ENCODE measurements around the gene ZNF48. TPM values are rescaled to one million over a fixed set of nuclear protein-coding genes. Genes with fewer than 3 reads are reported as not detected.

The ZNF48 gene
- total RNA-seq, 6 donors from 2014 or later, result 6.8 to 29.2 (median 10.9) TPM

DNA sequence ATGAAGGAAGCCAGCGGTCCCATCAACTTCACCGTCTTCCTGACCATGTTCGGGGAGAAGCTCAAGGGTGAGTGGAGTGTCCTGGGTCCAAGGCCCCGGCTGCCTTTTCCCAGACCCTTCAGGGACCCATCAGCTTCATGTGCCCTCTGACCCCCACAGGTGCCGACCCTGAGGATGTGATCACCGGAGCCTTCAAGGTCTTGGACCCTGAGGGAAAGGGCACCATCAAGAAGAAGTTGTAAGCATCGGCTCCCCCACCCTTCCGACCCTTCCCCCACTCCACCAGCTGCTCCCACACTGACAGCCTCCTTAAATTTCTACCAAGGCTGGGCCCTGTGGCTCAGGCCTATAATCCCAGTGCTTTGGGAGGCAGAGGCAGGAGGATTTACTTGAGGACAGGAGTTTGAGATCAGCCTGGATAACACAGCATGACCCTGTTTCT, 18.7 kb upstream of the ZNF48 start:
- Histone ChIP-seq H3K4me3 (no peak overlapping the region), H3K36me3 (no peaks in the 10 kb centered on the region), H3K27ac (peak overlapping the region; percentile 97 to 100 (median 100)), H3K4me1 (peaks cover 14 to 21% (median 19%) of the 10 kb centered on the region in 4 donors), H3K27me3 (no peaks in the 10 kb centered on the region), H3K9me3 (no peaks in the 10 kb centered on the region)
- TF ChIP-seq, protein P1, sequence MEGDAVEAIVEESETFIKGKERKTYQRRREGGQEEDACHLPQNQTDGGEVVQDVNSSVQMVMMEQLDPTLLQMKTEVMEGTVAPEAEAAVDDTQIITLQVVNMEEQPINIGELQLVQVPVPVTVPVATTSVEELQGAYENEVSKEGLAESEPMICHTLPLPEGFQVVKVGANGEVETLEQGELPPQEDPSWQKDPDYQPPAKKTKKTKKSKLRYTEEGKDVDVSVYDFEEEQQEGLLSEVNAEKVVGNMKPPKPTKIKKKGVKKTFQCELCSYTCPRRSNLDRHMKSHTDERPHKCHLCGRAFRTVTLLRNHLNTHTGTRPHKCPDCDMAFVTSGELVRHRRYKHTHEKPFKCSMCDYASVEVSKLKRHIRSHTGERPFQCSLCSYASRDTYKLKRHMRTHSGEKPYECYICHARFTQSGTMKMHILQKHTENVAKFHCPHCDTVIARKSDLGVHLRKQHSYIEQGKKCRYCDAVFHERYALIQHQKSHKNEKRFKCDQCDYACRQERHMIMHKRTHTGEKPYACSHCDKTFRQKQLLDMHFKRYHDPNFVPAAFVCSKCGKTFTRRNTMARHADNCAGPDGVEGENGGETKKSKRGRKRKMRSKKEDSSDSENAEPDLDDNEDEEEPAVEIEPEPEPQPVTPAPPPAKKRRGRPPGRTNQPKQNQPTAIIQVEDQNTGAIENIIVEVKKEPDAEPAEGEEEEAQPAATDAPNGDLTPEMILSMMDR (IDR thresholded peaks at IDR 0.05), result no peak
- no peak for TF ChIP-seq POLR2A (IDR thresholded peaks at IDR 0.05)
- no peak for TF ChIP-seq EP300 (IDR thresholded peaks at IDR 0.05)
- TF ChIP-seq POLR2AphosphoS5 (IDR thresholded peaks at IDR 0.05), result no peak
- WGBS, 2 donors, result 92 to 97% methylated on average over 5 to 8 of the region's 8 CpGs
- no peak for ATAC-seq (ENCODE audit: low FRiP score in 2 of 2)
- DNase-seq, result no peak

DNA sequence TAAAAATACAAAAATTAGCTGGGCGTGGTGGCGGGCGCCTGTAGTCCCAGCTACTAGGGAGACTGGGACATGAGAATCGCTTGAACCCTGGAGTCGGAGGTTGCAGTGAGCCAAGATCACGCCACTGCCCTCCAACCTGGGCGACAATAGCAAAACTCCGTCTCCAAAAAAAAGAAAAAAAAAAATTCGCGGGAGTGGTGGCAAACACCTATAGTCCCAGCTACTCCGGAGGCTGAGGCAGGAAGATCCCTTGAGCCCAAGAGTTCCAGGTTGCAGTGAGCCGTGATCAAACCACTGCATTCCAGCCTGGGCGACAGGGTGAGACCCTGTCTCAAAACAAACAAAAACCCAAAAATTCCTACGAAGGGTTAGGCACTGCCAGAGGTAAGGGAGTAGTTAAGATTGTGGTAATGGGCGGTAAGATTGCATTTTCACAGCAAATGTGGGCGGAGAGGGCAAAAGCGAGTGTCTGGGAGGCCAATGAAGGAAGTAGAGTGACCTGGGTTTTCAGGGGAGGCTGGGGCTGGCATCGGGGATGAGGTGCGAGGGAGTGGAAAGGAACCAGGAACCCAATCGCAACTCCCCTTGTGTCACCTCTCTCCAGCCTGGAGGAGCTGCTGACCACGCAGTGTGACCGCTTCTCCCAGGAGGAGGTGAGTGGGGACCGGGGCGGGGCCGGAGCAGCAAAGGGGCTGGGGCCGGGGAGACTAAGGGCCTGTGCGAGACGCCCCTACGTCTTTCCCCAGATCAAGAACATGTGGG, 18.0 kb upstream of the ZNF48 start:
- peak overlapping the region; percentile 97 to 100 (median 100) for H3K27ac ChIP-seq
- 33 to 48% methylated on average over 19 to 29 of the region's 29 CpGs for WGBS, 2 donors
- H3K4me3 ChIP-seq, result peak overlapping the region in 3 of 4 donors; percentile 73 to 74 (median 73)
- no peaks in the 10 kb centered on the region for H3K36me3 ChIP-seq
- ATAC-seq (ENCODE audit: low FRiP score in 2 of 2), result no peak
- no peaks in the 10 kb centered on the region for H3K27me3 ChIP-seq
- TF ChIP-seq POLR2A (IDR thresholded peaks at IDR 0.05), result no peak
- TF ChIP-seq, protein P1 (IDR thresholded peaks at IDR 0.05), result no peak
- no peak for TF ChIP-seq POLR2AphosphoS5 (IDR thresholded peaks at IDR 0.05)
- TF ChIP-seq EP300 (IDR thresholded peaks at IDR 0.05), result no peak
- DNase-seq, result no peak
- H3K9me3 ChIP-seq, result no peaks in the 10 kb centered on the region
- H3K4me1 ChIP-seq, result peaks cover 13 to 19% (median 17%) of the 10 kb centered on the region in 4 donors

DNA sequence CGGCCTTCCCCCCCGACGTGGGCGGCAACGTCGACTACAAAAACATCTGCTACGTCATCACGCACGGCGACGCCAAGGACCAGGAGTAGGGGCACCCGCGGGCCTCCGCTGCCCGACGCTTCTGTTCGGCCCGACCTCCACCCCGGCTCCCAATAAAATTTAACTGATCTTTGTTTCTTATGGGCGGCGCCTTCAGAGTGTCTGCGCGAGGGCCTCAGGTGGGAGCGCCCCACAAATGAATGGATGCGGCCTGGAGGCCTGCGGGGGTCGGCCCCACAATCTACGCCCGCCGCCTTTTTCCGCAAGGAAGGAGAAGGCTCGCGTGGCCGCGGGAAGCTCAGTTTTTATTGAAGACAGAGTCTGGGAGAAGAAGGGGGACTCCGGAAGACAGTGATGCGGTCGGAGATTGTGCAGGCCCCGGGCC, 17.4 kb upstream of the ZNF48 start:
- ATAC-seq (ENCODE audit: low FRiP score in 2 of 2) (peak; percentile 90), DNase-seq (peak; percentile 94 to 95)
- no peaks in the 10 kb centered on the region for H3K9me3 ChIP-seq
- TF ChIP-seq EP300 (IDR thresholded peaks at IDR 0.05) (no peak), POLR2AphosphoS5 (IDR thresholded peaks at IDR 0.05) (peak; percentile 79 to 93), POLR2A (IDR thresholded peaks at IDR 0.05) (peak; percentile 56 to 84 (median 80))
- TF ChIP-seq, protein P1 (IDR thresholded peaks at IDR 0.05), result no peak
- peak overlapping the region; percentile 45 to 74 (median 73) for H3K4me3 ChIP-seq
- H3K4me1 ChIP-seq, result peaks cover 13 to 19% (median 17%) of the 10 kb centered on the region in 4 donors
- H3K27me3 ChIP-seq, result no peaks in the 10 kb centered on the region
- WGBS, 2 donors, result 0 to 1% methylated on average over 13 to 39 of the region's 39 CpGs
- no peaks in the 10 kb centered on the region for H3K36me3 ChIP-seq
- H3K27ac ChIP-seq, result peak overlapping the region; percentile 97 to 100 (median 100)

DNA sequence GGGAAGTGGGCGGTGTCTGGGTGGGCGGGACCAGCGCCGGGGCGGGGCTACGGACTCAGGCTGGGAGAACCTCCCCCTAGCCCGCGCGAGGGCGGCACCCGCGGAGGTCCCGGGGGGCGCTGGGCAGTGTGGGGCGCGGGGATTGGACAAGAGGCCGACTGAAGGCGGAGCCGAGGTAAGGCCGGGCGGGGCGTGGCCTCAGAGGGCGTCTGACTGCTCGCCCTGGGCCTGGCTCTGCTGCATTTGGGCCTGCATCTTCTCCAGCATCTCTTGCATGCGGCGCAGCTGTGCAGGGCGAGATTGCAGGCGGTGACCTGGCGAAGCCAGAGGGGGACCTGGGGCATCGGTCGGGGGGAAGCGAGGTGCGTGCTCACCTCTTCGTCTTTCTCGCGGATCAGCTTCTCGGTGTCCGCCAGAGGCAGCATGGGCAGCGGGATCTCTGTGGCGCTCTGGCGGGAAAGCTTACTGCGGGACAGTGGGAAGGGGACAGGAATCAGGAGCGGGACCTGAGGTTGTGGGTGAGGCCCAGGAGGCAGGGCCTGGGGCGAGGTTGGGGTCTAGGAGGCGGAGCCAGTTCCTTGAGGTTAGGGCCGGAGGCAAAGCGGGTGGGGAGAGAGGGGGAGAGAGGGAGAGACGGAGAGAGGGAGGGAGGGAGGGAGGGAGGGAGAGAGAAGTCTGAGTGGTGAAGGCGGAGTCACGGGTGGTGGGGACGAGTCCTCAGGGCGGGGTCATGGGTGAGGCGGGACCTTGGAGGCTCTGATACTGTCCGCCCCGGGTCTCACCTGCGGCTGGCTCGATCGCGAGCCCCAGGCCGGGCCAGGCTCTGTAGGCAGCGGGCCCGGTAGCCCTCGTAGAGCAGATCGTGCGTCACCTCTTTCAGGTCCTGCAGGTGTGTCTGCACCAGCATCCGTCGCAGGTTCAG, 16.7 kb upstream of the ZNF48 start:
- DNase-seq (peak; percentile 100), ATAC-seq (ENCODE audit: low FRiP score in 2 of 2) (peak; percentile 99)
- H3K4me3 ChIP-seq, result peak overlapping the region; percentile 40 to 74 (median 73)
- peaks cover 13 to 19% (median 17%) of the 10 kb centered on the region in 4 donors for H3K4me1 ChIP-seq
- peak overlapping the region; percentile 97 to 100 (median 100) for H3K27ac ChIP-seq
- no peaks in the 10 kb centered on the region for H3K9me3 ChIP-seq
- WGBS, 2 donors, result 1% methylated on average over 22 to 54 of the region's 67 CpGs
- no peaks in the 10 kb centered on the region for H3K36me3 ChIP-seq
- H3K27me3 ChIP-seq, result no peaks in the 10 kb centered on the region
- TF ChIP-seq EP300 (IDR thresholded peaks at IDR 0.05) (no peak), POLR2A (IDR thresholded peaks at IDR 0.05) (peak in 2 of 4 donors; percentile 54 to 68), POLR2AphosphoS5 (IDR thresholded peaks at IDR 0.05) (peak; percentile 49 to 66)
- TF ChIP-seq, protein P1 (IDR thresholded peaks at IDR 0.05), result peak in 3 of 6 experiments; percentile 9 to 45 (median 18)
